Smooth muscle cell (in vitro differentiated cells): Measurements from ENCODE around the gene LRRC10B. TPM values are rescaled to one million over a fixed set of nuclear protein-coding genes. Genes with fewer than 3 reads are reported as not detected.

Experiments used
- DNase-seq: peaks from one replicate; lab custom pipeline; 2025; ENCODE audit not compliant: unreplicated experiment; lab: John Stamatoyannopoulos, UW
- H2AFZ ChIP-seq: fragments of 200-600 bp; sonication (generic); 2 replicates; pipeline ENCODE4 v1.6.0; 2016; ENCODE audit warnings: antibody characterized with exemption, low read depth, mild to moderate bottlenecking
- H3F3A ChIP-seq: fragments of 200-600 bp; sonication (generic); 2 replicates; pipeline ENCODE4 v1.6.0; 2017; ENCODE audit warnings: antibody characterized with exemption, low read depth
- H3K27ac ChIP-seq: fragments of 200-600 bp; sonication (generic); 2 replicates; pipeline ENCODE4 v1.5.1; 2016; ENCODE audit warnings: low read depth, mild to moderate bottlenecking
- H3K27me3 ChIP-seq: fragments of 200-600 bp; sonication (generic); 2 replicates; pipeline ENCODE4 v1.6.1; 2016; ENCODE audit warnings: low read depth, mild to moderate bottlenecking
- H3K36me3 ChIP-seq: fragments of 200-600 bp; sonication (generic); 2 replicates; pipeline ENCODE4 v1.5.1; 2016; ENCODE audit warnings: low read depth
- H3K4me1 ChIP-seq: fragments of 200-600 bp; sonication (generic); 2 replicates; pipeline ENCODE4 v1.5.1; 2016; ENCODE audit warnings: low read depth
- H3K4me2 ChIP-seq: fragments of 200-600 bp; sonication (generic); 2 replicates; pipeline ENCODE4 v1.6.0; 2016; ENCODE audit warnings: mild to moderate bottlenecking
- H3K4me3 ChIP-seq: fragments of 200-600 bp; sonication (generic); 2 replicates; pipeline ENCODE4 v1.5.1; 2016; ENCODE audit warnings: mild to moderate bottlenecking
- H3K79me2 ChIP-seq: fragments of 200-600 bp; sonication (generic); 2 replicates; pipeline ENCODE4 v1.6.0; 2016; ENCODE audit warnings: low read depth, mild to moderate bottlenecking
- H3K9ac ChIP-seq: fragments of 200-600 bp; sonication (generic); 2 replicates; pipeline ENCODE4 v1.6.0; 2016; ENCODE audit warnings: low read depth
- H3K9me3 ChIP-seq: fragments of 200-600 bp; sonication (generic); replicated peaks from 2 replicates; pipeline ENCODE4 v1.5.1; 2016; ENCODE audit warnings: low read depth
- H4K20me1 ChIP-seq: fragments of 200-600 bp; sonication (generic); 2 replicates; pipeline ENCODE4 v1.6.0; 2016; ENCODE audit warnings: low read depth
- WGBS: methylation state at CpG from one replicate; pipeline ENCODE4 v1.1.7; 2016; ENCODE audit warnings: low lambda C conversion rate; 5-methylcytosine and 5-hydroxymethylcytosine counted together
- polyA plus RNA-seq: library from polyadenylated mRNA; unstranded; fragments of >200 nt; fragmentation: Nextera tagmentation; extraction: Ambion mirVana; gene quantifications from 2 replicates; pipeline ENCODE4 v1.2.1, GENCODE V29; 2016
- total RNA-seq: library from RNA; depleted of rRNA; stranded (reverse); fragments of >200 nt; gene quantifications from 2 replicates; pipeline ENCODE4 v1.2.3, GENCODE V29; 2014
- TF ChIP-seq, protein P1 (sequence below): fragments of 200-600 bp; sonication (generic); IDR thresholded peaks from 2 replicates; pipeline ENCODE4 v1.5.1; 2017; ENCODE audit warnings: borderline replicate concordance, mild to moderate bottlenecking, antibody characterized with exemption; ENCODE audit not compliant: insufficient read depth, poor library complexity, severe bottlenecking

Gene LRRC10B
- total and polyA plus RNA-seq, 2 experiments from 2014 or later, result 0.11 to 2.2 TPM

DNA sequence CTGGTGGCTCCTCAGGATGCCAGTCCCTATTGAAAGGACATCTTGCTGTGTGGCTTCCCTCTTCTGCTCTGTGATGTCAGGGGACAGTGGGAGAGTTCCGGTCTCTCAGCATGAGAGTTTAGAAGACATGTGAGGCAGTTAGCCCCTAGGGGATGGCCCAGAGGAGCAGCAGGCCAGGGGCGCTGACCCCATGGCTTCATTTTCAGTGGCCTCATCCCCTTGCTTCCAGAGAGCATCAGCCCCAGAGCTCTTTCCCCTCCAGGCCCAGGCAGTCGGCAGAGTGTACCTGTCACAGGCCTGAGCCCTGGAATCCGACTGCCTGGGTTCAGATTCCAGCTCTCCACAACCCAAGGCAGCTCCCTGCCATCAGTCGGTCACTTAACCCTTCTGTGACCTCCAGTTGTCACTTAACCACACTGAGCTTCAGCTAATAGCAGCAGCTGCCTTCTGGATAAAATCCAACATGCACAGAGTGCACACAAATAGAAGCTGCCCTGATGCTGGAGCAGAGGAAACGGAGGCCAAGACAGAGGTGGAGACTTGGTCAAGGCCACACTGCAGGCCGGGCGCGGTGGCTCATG lies 14.1 kb upstream of the LRRC10B start:
- no peak overlapping the region for H3K27ac ChIP-seq
- H3K4me3 ChIP-seq, result no peak overlapping the region
- H3K9me3 ChIP-seq, result no peaks in the 10 kb centered on the region
- H3K36me3 ChIP-seq, result no peaks in the 10 kb centered on the region
- TF ChIP-seq, protein P1, sequence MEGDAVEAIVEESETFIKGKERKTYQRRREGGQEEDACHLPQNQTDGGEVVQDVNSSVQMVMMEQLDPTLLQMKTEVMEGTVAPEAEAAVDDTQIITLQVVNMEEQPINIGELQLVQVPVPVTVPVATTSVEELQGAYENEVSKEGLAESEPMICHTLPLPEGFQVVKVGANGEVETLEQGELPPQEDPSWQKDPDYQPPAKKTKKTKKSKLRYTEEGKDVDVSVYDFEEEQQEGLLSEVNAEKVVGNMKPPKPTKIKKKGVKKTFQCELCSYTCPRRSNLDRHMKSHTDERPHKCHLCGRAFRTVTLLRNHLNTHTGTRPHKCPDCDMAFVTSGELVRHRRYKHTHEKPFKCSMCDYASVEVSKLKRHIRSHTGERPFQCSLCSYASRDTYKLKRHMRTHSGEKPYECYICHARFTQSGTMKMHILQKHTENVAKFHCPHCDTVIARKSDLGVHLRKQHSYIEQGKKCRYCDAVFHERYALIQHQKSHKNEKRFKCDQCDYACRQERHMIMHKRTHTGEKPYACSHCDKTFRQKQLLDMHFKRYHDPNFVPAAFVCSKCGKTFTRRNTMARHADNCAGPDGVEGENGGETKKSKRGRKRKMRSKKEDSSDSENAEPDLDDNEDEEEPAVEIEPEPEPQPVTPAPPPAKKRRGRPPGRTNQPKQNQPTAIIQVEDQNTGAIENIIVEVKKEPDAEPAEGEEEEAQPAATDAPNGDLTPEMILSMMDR, result no peak
- no peaks in the 10 kb centered on the region for H3K27me3 ChIP-seq
- no peak overlapping the region for H3K9ac ChIP-seq
- H4K20me1 ChIP-seq, result no peaks in the 10 kb centered on the region
- 91% methylated on average over 9 of the region's 9 CpGs for WGBS
- H3K4me1 ChIP-seq, result peaks cover under 1% of the 10 kb centered on the region
- no peak for DNase-seq
- H3F3A ChIP-seq, result no peaks in the 10 kb centered on the region
- H3K4me2 ChIP-seq, result no peak overlapping the region
- no peak overlapping the region for H2AFZ ChIP-seq
- H3K79me2 ChIP-seq, result no peaks in the 10 kb centered on the region

DNA sequence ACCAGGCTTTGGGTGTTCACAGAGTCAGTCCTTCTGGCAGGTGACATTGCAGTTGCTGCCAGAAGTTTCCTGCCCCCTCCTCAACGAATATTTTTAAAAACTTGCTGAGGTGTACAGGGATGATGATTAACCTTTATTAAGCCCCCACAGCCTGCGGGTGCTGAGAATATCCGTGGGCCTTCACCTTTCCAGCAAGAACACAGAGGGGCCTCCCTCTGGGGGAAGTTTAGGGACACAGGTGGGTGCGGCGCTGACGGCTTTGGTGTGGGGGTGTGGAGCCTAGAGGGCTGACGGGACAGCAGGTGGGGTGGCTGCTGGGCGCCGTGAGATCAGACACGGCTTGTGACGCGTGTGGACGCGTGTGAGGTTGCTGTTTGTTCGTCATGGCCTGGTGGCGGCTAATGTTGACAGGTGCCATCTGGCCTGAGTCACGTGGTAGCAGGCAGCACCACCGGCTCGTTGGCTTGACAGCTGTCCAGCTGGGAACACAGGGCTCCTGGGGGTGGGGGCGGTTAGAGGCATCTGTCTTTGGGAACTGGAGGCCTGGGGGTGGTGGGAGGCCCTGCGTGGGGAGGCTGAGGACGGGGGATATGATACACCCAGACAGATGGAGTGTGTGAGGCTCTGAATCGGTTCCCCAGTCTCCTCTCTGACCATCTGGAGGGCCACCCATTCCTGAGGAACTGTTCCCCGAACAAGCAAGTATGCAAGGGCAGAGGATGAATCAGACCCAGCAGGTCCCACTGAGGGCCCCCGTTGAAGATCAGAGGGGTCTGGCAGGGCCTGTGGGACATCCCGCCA lies 12.5 kb upstream of the LRRC10B start:
- no peaks in the 10 kb centered on the region for H3K36me3 ChIP-seq
- no peak overlapping the region for H3K27ac ChIP-seq
- WGBS, result 89% methylated on average over 17 of the region's 26 CpGs
- H3K4me3 ChIP-seq, result no peak overlapping the region
- TF ChIP-seq, protein P1, result no peak
- no peaks in the 10 kb centered on the region for H4K20me1 ChIP-seq
- no peaks in the 10 kb centered on the region for H3K27me3 ChIP-seq
- H3K4me2 ChIP-seq, result no peak overlapping the region
- no peak for DNase-seq
- H3K9ac ChIP-seq, result no peak overlapping the region
- no peaks in the 10 kb centered on the region for H3K79me2 ChIP-seq
- H3F3A ChIP-seq, result no peaks in the 10 kb centered on the region
- H3K4me1 ChIP-seq, result no peaks in the 10 kb centered on the region
- no peak overlapping the region for H2AFZ ChIP-seq
- H3K9me3 ChIP-seq, result no peaks in the 10 kb centered on the region

DNA sequence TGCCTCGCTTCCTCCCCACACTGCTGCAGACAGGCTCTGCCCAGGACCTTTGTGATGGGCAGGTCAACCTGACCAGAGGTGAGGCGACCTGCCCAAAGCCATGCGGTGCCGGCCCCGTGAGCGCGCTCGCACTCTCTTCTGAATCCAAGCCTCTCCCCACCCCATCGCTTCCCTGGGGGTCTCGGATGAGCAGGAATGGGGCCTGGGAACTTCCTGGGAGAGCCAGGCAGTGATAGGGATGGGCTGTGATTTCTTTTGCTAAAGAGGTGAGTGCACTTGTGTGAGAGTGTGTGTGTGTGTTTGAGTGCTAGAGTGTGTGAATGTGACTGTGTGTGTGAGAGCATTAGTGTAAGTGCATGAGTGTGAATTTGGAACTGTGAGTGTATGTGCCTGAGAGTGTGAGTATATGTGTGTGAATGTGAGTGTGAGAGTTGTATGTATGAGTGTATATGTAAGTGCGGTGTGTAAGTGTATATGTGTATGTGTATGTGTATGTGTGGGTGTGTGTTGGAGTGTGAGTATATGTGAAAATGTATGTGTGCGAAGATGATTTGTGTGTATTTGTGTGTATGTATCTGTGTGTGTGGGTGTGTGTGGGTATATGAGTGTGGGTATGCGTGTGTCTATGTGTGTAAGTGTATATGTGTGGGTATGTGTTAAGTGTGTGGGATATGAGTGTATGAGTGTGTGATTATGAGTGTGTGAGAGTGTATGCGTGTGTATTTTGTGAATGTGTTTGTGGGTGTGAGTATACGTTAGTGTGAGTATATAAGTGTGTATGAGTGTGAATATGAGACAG lies 11.7 kb upstream of the LRRC10B start:
- TF ChIP-seq, protein P1, result no peak
- no peaks in the 10 kb centered on the region for H3F3A ChIP-seq
- H3K4me3 ChIP-seq, result no peak overlapping the region
- no peaks in the 10 kb centered on the region for H3K4me1 ChIP-seq
- no peaks in the 10 kb centered on the region for H3K79me2 ChIP-seq
- H3K9ac ChIP-seq, result no peak overlapping the region
- DNase-seq, result no peak
- H4K20me1 ChIP-seq, result no peaks in the 10 kb centered on the region
- no peak overlapping the region for H3K27ac ChIP-seq
- no peak overlapping the region for H3K4me2 ChIP-seq
- no peaks in the 10 kb centered on the region for H3K36me3 ChIP-seq
- H3K9me3 ChIP-seq, result no peaks in the 10 kb centered on the region
- H2AFZ ChIP-seq, result no peak overlapping the region
- WGBS, result 94% methylated on average over 15 of the region's 15 CpGs
- no peaks in the 10 kb centered on the region for H3K27me3 ChIP-seq
